K562 (cell line): ENCODE data around the gene B2M. TPM values are rescaled to one million over a fixed set of nuclear protein-coding genes. Genes with fewer than 3 reads are reported as not detected.

Experiments
- ATAC-seq: fragments of 200-7000 bp; cut with Tn5 transposase; 3 replicates; pipeline ENCODE4 v1.9.1; 2020; ENCODE audit warnings: moderate library complexity
- BruUV-seq: library from RNA; stranded (reverse); fragments of 400-500 nt; replicated peaks from 2 replicates; lab custom pipeline; 2021; lab: Mats Ljungman, UMichigan
- CTCF ChIA-PET: fragments of 300-600 bp; formaldehyde crosslinking; extraction: SDS; loops from one replicate; lab custom pipeline; 2021; ENCODE audit warnings: low intra/inter-chr PET ratio; lab: Yijun Ruan, JAX
- POLR2A ChIA-PET: fragments of 300-600, 350-650 bp; sonication (Branson Sonifier 250); formaldehyde crosslinking; extraction: SDS; loops from one replicate; lab custom pipeline; 2021; ENCODE audit warnings: antibody characterized with exemption, inconsistent platforms; lab: Yijun Ruan, JAX
- DNase-seq, 4 experiments: peaks; one replicate each; pipeline versions ENCODE4 v3.0.0 to v3.0.0-alpha.2; 2011 to 2018; ENCODE audit warnings: low spot score in 3 of 4, mixed read lengths in 3 of 4; ENCODE audit errors: extremely low read depth in 1 of 4
- FAIRE-seq: peaks from 2 replicates; lab custom pipeline; 2011; peaks lifted over from hg19 to GRCh38; lab: Jason Lieb, UNC
- H2AFZ ChIP-seq: 2 replicates; pipeline ENCODE4 v1.6.0; 2011; ENCODE audit warnings: low read depth, low read length, control low read depth, inconsistent platforms
- H3K27ac ChIP-seq: fragments of 200-600 bp; 3 replicates; pipeline ENCODE4 v1.8.0; 2011; ENCODE audit warnings: low read depth, mild to moderate bottlenecking, control low read depth, inconsistent platforms, low read length, moderate library complexity, mixed read lengths; ENCODE audit errors: extremely low read depth
- H3K27me3 ChIP-seq, 2 experiments: fragments of 300-600 bp in 1 of 2; 2 replicates in 1 of 2; 3 replicates in 1 of 2; pipeline versions ENCODE4 v1.6.0 to v1.8.0; 2011; ENCODE audit warnings: inconsistent platforms in 2 of 2, low read length in 2 of 2, mild to moderate bottlenecking in 1 of 2, mixed read lengths in 1 of 2, moderate library complexity in 1 of 2; ENCODE audit not compliant: control insufficient read depth in 2 of 2, insufficient read depth in 2 of 2
- H3K36me3 ChIP-seq: fragments of 300-600 bp; 3 replicates; pipeline ENCODE4 v1.8.0; 2011; ENCODE audit warnings: mild to moderate bottlenecking, low read length, inconsistent platforms; ENCODE audit not compliant: control insufficient read depth, insufficient read depth
- H3K4me1 ChIP-seq, 2 experiments: fragments of 200-600 bp in 1 of 2; replicated peaks in 1 of 2; 2 replicates in 1 of 2; 3 replicates in 1 of 2; pipeline versions ENCODE4 v1.5.1 to v1.8.0; 2011; ENCODE audit warnings: inconsistent platforms in 2 of 2, low read length in 2 of 2, mild to moderate bottlenecking in 1 of 2, mixed read lengths in 1 of 2, moderate library complexity in 1 of 2; ENCODE audit not compliant: control insufficient read depth in 2 of 2, insufficient read depth in 2 of 2
- H3K4me2 ChIP-seq: 2 replicates; pipeline ENCODE4 v1.6.1; 2011; ENCODE audit warnings: low read length, control low read depth, inconsistent platforms, mixed read lengths; ENCODE audit not compliant: insufficient read depth
- H3K4me3 ChIP-seq: fragments of 200-600 bp; sonication (generic), shearing (Covaris generic); 2 replicates; pipeline ENCODE4 v1.5.1; 2016; ENCODE audit warnings: control low read depth, inconsistent platforms
- H3K79me2 ChIP-seq: fragments of 200-600 bp; 3 replicates; pipeline ENCODE4 v1.8.0; 2011; ENCODE audit warnings: low read length, inconsistent platforms; ENCODE audit not compliant: control insufficient read depth, insufficient read depth
- H3K9ac ChIP-seq, 2 experiments: 2 replicates each; pipeline versions ENCODE4 v1.6.0 to v1.6.1; 2011; ENCODE audit warnings: low read depth in 2 of 2, low read length in 2 of 2, control low read depth in 1 of 2, inconsistent platforms in 1 of 2, mild to moderate bottlenecking in 1 of 2, mixed read lengths in 1 of 2; ENCODE audit not compliant: insufficient read depth in 1 of 2
- H3K9me1 ChIP-seq: one replicate; pipeline ENCODE4 v1.6.0; 2011; ENCODE audit warnings: inconsistent platforms, mild to moderate bottlenecking, low read length, moderate library complexity; ENCODE audit not compliant: control insufficient read depth, insufficient read depth
- H3K9me3 ChIP-seq: replicated peaks from 2 replicates; pipeline ENCODE4 v1.5.1; 2011; ENCODE audit warnings: low read depth, low read length, inconsistent platforms; ENCODE audit not compliant: control insufficient read depth, insufficient read depth
- H4K20me1 ChIP-seq: replicated peaks from 2 replicates; pipeline ENCODE4 v1.6.1; 2011; ENCODE audit warnings: low read length, inconsistent platforms, mixed read lengths; ENCODE audit not compliant: control insufficient read depth, insufficient read depth
- CREB1 ChIP-seq, 2 experiments: sonication (generic) in 1 of 2; formaldehyde crosslinking in 1 of 2; IDR thresholded peaks; 2 replicates each; pipeline versions ENCODE4 v1.6.1 to v1.8.0; 2012 to 2022; ENCODE audit warnings: inconsistent platforms in 1 of 2, mild to moderate bottlenecking in 1 of 2, missing genetic modification reagents in 1 of 2, moderate library complexity in 1 of 2
- MIER1 ChIP-seq: fragments of 450-650 bp; IDR thresholded peaks from 2 replicates; pipeline ENCODE4 v1.6.1; 2016; ENCODE audit warnings: antibody characterized with exemption, mild to moderate bottlenecking, low read depth
- NFRKB ChIP-seq: fragments of 450-650 bp; IDR thresholded peaks from 2 replicates; pipeline ENCODE4 v1.6.1; 2016; ENCODE audit warnings: low read depth
- NR2C2 ChIP-seq, 2 experiments: fragments of 200-800 bp in 1 of 2; sonication (Bioruptor generic) in 1 of 2; sonication (generic) in 1 of 2; formaldehyde crosslinking in 1 of 2; IDR thresholded peaks; 2 replicates each; pipeline versions ENCODE4 v1.6.1 to v1.8.0; 2016 to 2022; ENCODE audit warnings: mild to moderate bottlenecking in 1 of 2, missing compliant biosample characterization in 1 of 2, missing genetic modification characterization in 1 of 2, missing genetic modification reagents in 1 of 2
- WGBS: fragments of 100-300 bp; shearing (Covaris generic); methylation state at CpG from one replicate; pipeline ENCODE4 v1.1.6; 2016; ENCODE audit warnings: low coverage, mixed read lengths; ENCODE audit not compliant: insufficient coverage; ENCODE audit errors: missing lambda C conversion rate; 5-methylcytosine and 5-hydroxymethylcytosine counted together
- in situ Hi-C: fragments of 300-500 bp; cut with MboI; formaldehyde crosslinking; loops from 4 replicates; pipeline ENCODE4 v1.15.0; 2018; ENCODE audit warnings: inconsistent platforms, mixed read lengths
- intact Hi-C: fragments of 100-400 bp; cut with micrococcal nuclease; formaldehyde crosslinking; loops from 2 replicates; pipeline ENCODE4 v1.14.2; 2022
- polyA plus RNA-seq, 8 experiments: library from polyadenylated mRNA; depleted of rRNA in 4 of 8; stranded (reverse) in 5 of 8; unstranded in 3 of 8; fragments of >200 nt; fragmentation: Nextera tagmentation in 2 of 8; fragmentation: Illumina TruSeq in 1 of 8; extraction: Ambion mirVana in 2 of 8; extraction: Trizol in 1 of 8; gene quantifications; 2 replicates each; pipeline versions ENCODE4 v1.2.1 to v1.2.3, GENCODE V29; 2011 to 2014; ENCODE audit warnings: inconsistent platforms in 1 of 8, missing spikeins in 1 of 8
- total RNA-seq, 7 experiments: library from RNA; depleted of rRNA in 6 of 7; stranded (reverse); fragments of >200 nt in 6 of 7; fragmentation: Illumina TruSeq in 2 of 7; extraction: Trizol in 2 of 7; gene quantifications; 2 replicates each; pipeline versions ENCODE4 v1.2.1 to v1.2.3, GENCODE V29; 2011 to 2021; ENCODE audit warnings: low replicate concordance in 1 of 7
- TF ChIP-seq, protein P1 (sequence below): fragments of 450-650 bp; IDR thresholded peaks from 2 replicates; pipeline ENCODE4 v1.6.1; 2016; ENCODE audit warnings: missing biosample characterization, missing genetic modification characterization
- TF ChIP-seq, protein P2 (sequence below), 2 experiments: fragments of 450-650 bp in 1 of 2; sonication (generic) in 1 of 2; formaldehyde crosslinking in 1 of 2; IDR thresholded peaks in 1 of 2; conservative IDR thresholded peaks in 1 of 2; 2 replicates each; pipeline versions ENCODE4 v1.6.1 to v1.8.1; 2016 to 2023; ENCODE audit warnings: mild to moderate bottlenecking in 2 of 2, moderate library complexity in 2 of 2, inconsistent platforms in 1 of 2, missing genetic modification reagents in 1 of 2

The B2M gene
- total and polyA plus RNA-seq, 9 of the 15 experiments (the other 6 are each of a cell fraction or from before 2014, with no cell fraction given): 460 to 3,138 (median 1,032) TPM

DNA sequence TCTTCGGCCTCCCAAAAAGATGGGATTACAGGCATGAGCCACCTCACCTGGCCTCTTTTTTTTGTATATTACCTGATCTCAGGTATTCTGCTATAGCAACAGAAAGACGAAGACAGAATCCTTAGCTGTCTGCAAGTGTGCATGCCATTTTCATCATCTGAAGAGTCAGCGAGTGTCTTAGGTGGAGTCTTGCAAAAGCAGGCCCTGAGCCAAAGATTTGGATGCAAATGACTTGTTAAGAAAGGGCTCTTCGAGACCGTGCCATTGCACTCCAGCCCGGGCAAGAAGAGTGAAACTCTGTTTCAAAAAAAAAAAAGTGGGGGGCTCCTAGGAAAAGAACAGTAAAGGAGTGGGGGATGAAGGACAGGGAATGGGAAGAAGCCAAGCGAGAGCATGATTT is 14.8 kb downstream of the B2M start:
- Histone ChIP-seq H4K20me1 (no peaks in the 10 kb centered on the region), H3K4me3 (no peak overlapping the region), H3K4me2 (peak overlapping the region; percentile 30), H3K27me3 (no peaks in the 10 kb centered on the region), H3K9ac (peak overlapping the region; percentile 11 to 38; a peak in 3 of 4 replicates), H3K9me1 (no peaks in the 10 kb centered on the region), H3K79me2 (no peaks in the 10 kb centered on the region), H3K9me3 (no peaks in the 10 kb centered on the region), H3K27ac (peak overlapping the region; percentile 73), H2AFZ (peak overlapping the region; percentile 58), H3K36me3 (no peaks in the 10 kb centered on the region), H3K4me1 (peaks cover 20 to 29% of the 10 kb centered on the region in 2 experiments)
- in situ Hi-C loops: no loop called here
- DNase-seq (no peak), FAIRE-seq (no peak), ATAC-seq (no peak)
- BruUV-seq: no TSS peak
- POLR2A ChIA-PET: interaction anchor here (0.7 to 10.1 kb wide), 6 partner anchors 8 to 97 kb away, joined by 3 to 136 read pairs (median 26); partner anchors contain the start of genes B2M, PATL2, SPG11 and TRIM69
- TF ChIP-seq MIER1 (0 out of 2 replicates have a peak, but pooled peaks have one; percentile 20), NFRKB (0 out of 2 replicates have a peak, but pooled peaks have one; percentile 19), CREB1 (IDR thresholded peaks at IDR 0.05) (no peak), CREB1 (CRISPR knock-in tag; IDR thresholded peaks at IDR 0.05) (no peak), NR2C2 (CRISPR knock-in tag; IDR thresholded peaks at IDR 0.05) (no peak), NR2C2 (tag; IDR thresholded peaks at IDR 0.05) (no peak)
- TF ChIP-seq, protein P1, sequence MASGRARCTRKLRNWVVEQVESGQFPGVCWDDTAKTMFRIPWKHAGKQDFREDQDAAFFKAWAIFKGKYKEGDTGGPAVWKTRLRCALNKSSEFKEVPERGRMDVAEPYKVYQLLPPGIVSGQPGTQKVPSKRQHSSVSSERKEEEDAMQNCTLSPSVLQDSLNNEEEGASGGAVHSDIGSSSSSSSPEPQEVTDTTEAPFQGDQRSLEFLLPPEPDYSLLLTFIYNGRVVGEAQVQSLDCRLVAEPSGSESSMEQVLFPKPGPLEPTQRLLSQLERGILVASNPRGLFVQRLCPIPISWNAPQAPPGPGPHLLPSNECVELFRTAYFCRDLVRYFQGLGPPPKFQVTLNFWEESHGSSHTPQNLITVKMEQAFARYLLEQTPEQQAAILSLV (tag): 0 out of 2 replicates have a peak, but pooled peaks have one; percentile 10
- TF ChIP-seq, protein P2, sequence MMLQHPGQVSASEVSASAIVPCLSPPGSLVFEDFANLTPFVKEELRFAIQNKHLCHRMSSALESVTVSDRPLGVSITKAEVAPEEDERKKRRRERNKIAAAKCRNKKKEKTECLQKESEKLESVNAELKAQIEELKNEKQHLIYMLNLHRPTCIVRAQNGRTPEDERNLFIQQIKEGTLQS (IDR thresholded peaks at IDR 0.05): no peak
- TF ChIP-seq, protein P2 (CRISPR knock-in tag; conservative IDR thresholded peaks at IDR 0.05): 0 out of 2 replicates have a peak, but pooled peaks have one; percentile 6
- intact Hi-C loops: loop anchor here (1.0 kb wide), 1 partner anchor 63 kb away; the partner anchor contains the start of gene SPG11
- 43% methylated on average over 7 of the region's 7 CpGs for WGBS
- CTCF ChIA-PET: interaction anchor here (0.6 kb wide), 1 partner anchor 102 kb away, joined by 3 read pairs; no protein-coding TSS in a partner anchor
